GM18499 (cell line): ENCODE data around the gene APBB1IP.
A peak's percentile ranks its signal among the peaks of the same experiment; 100 is the strongest.
"Not testable (repeated sequence)": the region's sequence is repeated elsewhere in the genome, so short reads cannot be mapped to it uniquely, and the experiment has no call there.

Experiments used
- ATAC-seq: cut with Tn5 transposase; IDR thresholded peaks from one replicate; pipeline ENCODE4 v1.9.1; 2021; ENCODE audit warnings: moderate number of reproducible peaks; ENCODE audit not compliant: insufficient read depth, unreplicated experiment

Gene APBB1IP

DNA sequence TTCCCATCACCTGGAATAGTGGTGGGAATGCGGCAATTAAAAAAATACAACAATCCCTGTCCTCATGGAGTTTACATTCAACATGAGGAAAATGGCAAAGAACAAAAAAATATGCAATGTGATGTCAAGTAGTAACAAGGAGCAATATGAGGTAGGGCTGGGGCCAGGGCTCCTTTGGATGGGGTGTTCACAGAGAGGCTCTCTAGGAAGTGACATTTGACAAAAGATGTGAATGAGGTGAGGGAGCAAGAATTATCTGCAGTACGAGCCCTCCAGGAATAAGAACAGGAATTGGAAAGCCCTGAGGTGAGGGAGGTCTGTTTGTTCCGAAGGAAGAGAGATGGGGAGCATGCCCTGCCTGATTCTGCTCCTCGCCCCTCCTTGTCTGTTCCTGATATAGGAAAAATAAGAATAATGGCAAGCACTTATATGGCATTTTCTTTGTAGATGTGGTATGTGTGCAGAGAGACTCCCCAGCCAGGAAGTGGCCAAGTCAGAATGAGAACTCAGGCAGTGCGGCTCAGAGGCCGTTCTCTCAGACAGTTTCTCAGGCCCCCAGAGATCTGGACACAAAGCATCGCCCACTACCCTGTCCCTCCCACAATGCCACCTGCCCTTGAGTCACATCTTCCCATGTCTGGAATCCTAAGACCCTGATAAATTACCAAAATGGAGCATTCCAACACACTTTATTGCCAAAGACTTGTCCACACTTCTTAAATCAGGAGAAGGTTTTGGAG is 105.6 kb downstream of the APBB1IP start:
- ATAC-seq = no peak

GRCh38 chr10:26544932-26545331 is 106.8 kb downstream of the APBB1IP start:
- ATAC-seq = no peak

- ATAC-seq = no peak
These were observed 112.8 kb downstream of the APBB1IP start for GRCh38 chr10:26550774-26551526.

DNA sequence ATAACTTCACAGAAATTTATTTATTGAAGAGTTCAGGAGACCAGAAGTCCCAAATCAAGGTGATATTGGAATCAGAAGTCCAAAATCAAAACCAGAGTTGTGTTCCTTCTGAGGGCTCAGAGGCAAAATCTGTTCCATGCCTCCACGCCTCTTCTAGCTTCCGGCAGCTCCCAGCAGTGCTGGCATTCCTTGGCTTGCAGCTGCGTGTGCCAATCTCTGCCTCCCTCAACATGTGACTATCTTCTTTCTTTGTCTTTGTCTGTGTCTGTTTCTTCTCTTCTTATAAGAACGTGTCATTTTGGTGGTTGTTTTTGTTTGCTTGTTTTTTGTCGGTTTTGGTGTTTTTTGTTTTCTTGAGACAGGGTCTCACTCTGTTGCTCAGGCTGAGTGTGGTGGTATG is 116.1 kb downstream of the APBB1IP start:
- ATAC-seq = no peak

GRCh38 chr10:26555719-26556368 is 117.7 kb downstream of the APBB1IP start:
- ATAC-seq = no peak

DNA sequence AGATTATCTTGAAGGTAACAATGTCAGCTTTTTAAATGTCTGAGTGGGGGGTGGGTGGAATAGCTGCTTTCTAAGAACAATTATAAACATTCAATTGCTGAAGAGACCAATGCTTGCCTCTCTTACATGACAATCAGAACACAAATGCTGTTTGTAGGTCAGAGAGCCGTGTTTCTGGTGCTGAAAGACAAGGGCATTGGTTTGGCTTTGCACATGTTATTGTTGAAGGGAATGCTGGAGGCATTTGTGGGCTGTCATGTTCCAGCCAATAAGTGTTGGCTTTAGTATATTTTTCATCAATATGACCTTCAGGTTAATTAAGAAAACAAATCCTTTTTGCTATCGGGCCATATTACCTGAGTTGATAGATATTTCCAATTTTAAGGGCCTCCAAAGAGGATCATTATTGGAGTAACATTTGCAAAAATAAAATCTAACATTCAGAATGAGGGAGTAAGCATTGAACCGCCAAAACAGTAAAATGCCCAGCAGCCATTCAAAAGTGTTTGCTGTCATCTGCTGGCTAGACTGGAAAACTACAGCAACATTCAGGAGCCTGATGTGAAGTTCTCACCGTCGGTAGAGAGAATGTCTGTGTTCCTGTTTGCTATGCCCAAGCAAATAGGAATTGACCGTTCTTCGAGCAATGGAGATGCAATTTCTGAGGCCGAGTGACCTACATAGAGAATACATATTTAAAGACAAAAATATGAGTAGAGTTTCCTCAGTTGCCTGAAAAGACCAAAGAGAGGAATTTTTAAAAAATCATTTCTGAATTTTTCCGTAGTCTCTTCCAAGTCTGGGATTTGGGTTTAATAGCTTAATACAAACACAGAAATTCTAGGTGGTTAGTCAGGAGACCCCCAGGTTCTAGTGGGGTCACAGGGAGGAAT is 118.9 kb downstream of the APBB1IP start:
- no peak for ATAC-seq

DNA sequence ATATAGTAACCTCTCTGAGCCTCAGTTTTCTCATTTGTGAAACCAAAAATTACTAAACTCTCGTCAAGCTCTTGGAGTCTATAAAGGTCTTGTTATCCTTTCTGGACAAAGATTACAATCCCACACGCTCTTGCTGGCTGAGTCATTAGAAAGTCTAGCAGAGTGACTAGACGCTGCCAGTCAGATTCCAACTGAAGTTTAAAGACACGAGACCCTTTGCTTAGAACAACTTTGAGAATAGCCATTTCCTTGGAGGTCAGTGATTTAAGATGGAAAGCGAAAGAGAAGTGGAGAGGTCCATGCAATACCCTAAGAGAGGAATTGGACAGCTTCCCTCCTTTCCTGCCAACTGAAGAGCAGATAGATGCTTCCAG is 119.5 kb downstream of the APBB1IP start:
- no peak for ATAC-seq

- ATAC-seq = no peak
These were observed 128.6 kb downstream of the APBB1IP start for GRCh38 chr10:26566525-26567350.

DNA sequence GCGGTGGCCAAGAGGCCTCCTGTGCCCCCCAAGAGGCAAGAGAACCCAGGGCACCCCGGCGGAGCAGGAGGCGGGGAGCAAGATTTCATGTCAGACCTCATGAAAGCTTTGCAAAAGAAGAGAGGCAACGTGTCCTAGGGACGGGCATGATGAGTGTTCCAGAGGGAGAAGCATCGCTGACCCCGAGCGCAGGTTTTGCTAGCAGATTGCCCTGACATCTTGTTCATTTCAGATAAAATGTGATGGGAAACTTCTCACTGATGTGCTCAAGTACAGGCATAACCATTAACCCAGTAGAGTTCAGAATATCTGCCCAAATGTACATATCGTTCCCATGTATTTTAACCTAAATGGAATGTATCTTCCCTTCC is 129.2 kb downstream of the APBB1IP start:
- no peak for ATAC-seq

GRCh38 chr10:26571655-26572054 is 133.5 kb downstream of the APBB1IP start:
- no peak for ATAC-seq

- ATAC-seq = no peak
These were observed 135.5 kb downstream of the APBB1IP start for GRCh38 chr10:26573674-26574073.

GRCh38 chr10:26574783-26575182 is 136.6 kb downstream of the APBB1IP start:
- ATAC-seq = peak; percentile 81

DNA sequence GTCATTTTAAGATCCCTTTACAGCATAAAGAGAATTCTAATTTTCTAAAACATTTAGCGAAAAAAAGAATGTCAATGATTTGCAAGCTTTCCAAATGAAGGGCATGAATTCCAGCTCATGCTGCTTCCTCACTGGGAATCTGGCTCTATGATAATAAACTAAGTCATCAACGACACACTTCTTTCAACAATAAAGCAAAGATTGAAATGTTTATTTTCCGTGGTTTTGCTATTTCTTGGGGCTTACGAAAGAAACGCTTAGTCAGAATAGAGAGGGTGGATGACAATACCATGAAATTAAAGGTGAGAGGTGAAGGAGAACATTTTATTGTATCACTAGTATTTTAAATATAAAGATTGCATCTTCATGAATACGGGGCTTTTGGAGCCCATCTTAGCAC is 140.2 kb downstream of the APBB1IP start:
- ATAC-seq = not testable (repeated sequence)

DNA sequence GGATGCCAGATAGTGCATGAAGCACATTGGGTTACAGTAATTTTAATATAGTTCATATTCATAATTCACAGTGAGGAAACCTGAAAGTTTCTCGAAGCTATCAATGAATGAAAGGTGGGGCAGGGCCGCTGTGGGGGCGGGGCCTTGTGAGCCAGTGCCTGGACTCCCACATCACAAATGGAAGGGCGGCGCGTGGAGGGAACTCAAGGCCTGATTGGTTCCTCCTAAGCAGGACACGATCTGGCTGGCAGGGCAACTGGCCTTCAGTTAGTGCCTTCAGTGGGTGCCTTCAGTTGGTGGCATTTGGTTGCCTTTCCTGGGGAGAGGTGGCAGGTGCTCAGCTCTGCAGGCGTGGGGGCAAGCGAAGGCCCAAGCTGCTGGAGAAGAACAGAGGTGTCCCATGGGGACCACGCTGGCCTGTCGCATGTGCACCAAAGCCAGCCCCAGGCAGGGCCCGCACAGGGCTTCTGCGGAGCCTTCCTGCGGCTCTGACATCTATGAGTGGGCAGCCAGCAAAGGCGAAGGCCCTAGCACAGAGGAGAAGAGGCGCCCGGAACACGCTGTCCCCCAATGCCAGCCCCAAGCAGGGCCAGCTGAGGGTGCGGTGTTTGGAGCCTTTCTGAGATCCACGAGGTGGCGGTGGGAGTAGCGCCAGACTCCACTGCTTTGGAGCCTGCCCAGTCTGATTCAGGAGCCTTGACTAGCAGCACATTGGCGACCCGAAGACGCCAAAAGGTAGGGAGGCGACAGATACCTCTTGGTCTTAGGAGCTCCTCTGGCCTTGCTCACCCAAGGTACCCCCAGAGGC is 141.3 kb downstream of the APBB1IP start:
- no peak for ATAC-seq

DNA sequence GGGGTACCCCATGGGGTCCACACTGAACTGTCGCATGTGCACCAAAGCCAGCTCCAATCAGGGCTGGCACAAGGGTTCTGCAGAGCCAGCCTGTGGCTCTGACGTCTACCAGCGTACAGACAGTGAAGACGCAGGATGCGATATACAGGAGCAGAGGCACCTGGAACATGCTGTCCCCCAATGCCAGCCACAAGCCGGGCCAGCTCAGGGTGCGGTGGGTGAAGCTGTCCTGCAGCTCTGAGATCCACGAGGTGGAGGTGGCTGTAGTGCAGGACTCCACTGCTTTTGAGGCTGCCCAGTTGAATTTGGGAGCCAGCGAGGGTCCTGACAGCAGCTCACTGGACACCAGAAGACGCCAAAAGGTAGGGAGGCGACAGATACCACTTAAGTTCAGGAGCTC is 148.1 kb downstream of the APBB1IP start:
- no peak for ATAC-seq

- no peak for ATAC-seq
These were observed 150.5 kb downstream of the APBB1IP start for GRCh38 chr10:26588611-26589010.

DNA sequence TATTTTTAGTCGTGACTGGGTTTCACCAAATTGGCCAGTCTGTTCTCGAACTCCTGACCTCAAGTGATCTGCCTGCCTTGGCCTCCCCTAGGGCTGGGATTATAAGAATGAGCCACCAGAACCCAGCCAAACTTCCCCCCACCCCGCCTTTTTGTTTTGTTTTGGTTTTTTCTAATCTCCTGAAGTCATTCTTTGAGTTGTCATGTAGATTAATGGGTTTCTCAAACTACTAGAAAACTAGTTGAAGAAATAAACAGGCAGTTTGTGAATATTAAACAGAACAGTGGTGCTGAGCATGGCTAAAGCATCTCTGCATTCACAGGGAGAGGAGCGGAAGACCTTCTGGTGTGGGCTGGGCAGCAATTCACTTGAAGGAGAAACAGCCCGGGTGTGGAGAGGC is 151.7 kb downstream of the APBB1IP start:
- ATAC-seq = not testable (repeated sequence)

DNA sequence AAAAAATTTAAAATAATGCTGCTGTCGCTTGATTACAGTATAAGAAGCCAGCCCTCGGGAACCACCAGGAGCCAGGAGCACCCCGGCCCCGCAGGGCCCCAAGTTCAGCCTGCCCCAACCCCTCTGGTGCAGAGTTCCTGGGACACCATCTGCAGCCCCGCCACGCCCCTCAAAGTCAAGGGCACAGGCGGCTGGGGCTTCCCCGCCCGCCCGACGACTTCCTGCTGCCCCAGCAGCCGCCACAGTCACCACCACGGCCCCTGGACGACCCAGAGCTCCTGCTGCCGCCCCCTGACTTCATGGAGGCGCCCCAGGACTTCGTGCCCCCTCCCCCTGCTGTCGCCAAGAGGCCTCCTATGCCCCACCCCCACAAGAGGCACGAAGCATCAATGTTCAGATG is 155.8 kb downstream of the APBB1IP start:
- no peak for ATAC-seq

GRCh38 chr10:26603283-26603682 is 165.1 kb downstream of the APBB1IP start:
- ATAC-seq = not testable (repeated sequence)
